Astrocyte of the spinal cord (primary cell): ENCODE results near the gene ROR2.
A peak's percentile ranks its signal among the peaks of the same experiment; 100 is the strongest.

Source experiments
- DNase-seq: peaks from one replicate; pipeline ENCODE4 v3.0.0; 2011; ENCODE audit warnings: low read depth, low spot score
- H3K4me3 ChIP-seq: 2 replicates; pipeline ENCODE4 v1.5.1; 2011; ENCODE audit warnings: low read depth, mild to moderate bottlenecking, low read length, moderate library complexity
- in situ Hi-C: cut with HindIII; loops from 2 replicates; pipeline ENCODE4 v1.10.0; 2017; ENCODE audit warnings: low sequenced_read_pairs
- TF ChIP-seq, protein P1 (sequence below): IDR thresholded peaks from 2 replicates; pipeline ENCODE4 v1.5.1; 2012; ENCODE audit warnings: low read depth, mild to moderate bottlenecking, low read length, inconsistent platforms

ROR2 gene

DNA sequence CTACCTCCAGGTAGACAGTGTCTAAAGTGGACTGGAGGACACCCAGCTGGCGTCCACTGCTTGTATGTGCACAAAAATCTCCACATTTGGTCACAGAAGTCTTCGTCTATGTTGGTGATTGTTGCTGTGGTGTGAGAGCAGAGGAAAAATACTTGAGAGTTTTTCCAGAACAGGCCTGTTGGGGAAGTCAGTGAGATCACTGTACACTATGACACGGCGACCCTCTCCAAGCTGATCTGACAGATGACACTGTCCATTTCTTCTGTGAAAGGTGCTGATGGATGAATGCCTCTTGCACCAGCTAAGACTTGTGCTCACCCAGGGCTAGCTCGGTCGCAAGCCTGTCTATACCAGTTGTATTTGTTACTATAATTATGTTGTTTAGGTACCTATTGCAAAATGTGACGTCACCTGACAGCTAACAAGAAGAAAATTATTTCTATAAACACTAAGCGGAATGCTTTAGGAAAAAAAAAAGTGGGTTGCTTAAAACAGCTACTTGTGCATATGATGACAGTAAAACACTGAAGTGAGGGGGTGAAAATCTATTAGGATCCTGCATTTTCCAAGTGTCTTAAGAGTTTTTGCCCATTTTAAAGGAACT is 142.3 kb downstream of the ROR2 start:
- no peak for DNase-seq
- H3K4me3 ChIP-seq: no peak overlapping the region
- in situ Hi-C loops: no loop called here
- TF ChIP-seq, protein P1, sequence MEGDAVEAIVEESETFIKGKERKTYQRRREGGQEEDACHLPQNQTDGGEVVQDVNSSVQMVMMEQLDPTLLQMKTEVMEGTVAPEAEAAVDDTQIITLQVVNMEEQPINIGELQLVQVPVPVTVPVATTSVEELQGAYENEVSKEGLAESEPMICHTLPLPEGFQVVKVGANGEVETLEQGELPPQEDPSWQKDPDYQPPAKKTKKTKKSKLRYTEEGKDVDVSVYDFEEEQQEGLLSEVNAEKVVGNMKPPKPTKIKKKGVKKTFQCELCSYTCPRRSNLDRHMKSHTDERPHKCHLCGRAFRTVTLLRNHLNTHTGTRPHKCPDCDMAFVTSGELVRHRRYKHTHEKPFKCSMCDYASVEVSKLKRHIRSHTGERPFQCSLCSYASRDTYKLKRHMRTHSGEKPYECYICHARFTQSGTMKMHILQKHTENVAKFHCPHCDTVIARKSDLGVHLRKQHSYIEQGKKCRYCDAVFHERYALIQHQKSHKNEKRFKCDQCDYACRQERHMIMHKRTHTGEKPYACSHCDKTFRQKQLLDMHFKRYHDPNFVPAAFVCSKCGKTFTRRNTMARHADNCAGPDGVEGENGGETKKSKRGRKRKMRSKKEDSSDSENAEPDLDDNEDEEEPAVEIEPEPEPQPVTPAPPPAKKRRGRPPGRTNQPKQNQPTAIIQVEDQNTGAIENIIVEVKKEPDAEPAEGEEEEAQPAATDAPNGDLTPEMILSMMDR: no peak

- TF ChIP-seq, protein P1: no peak
- no peak for DNase-seq
- in situ Hi-C loops: no loop called here
- H3K4me3 ChIP-seq: no peak overlapping the region
These were observed 145.0 kb downstream of the ROR2 start for GRCh38 chr9:91805031-91805430.

- DNase-seq: no peak
- TF ChIP-seq, protein P1: no peak
- in situ Hi-C loops: no loop called here
- H3K4me3 ChIP-seq: no peak overlapping the region
These were observed 145.9 kb downstream of the ROR2 start for GRCh38 chr9:91803970-91804752.

GRCh38 chr9:91803151-91803940 is 146.7 kb downstream of the ROR2 start:
- TF ChIP-seq, protein P1: no peak
- peak; percentile 40 for DNase-seq
- in situ Hi-C loops: no loop called here
- no peak overlapping the region for H3K4me3 ChIP-seq

- in situ Hi-C loops: no loop called here
- no peak for DNase-seq
These were observed 147.6 kb downstream of the ROR2 start for GRCh38 chr9:91802391-91802790.

GRCh38 chr9:91800473-91801030 is 149.5 kb downstream of the ROR2 start:
- H3K4me3 ChIP-seq: no peak overlapping the region
- TF ChIP-seq, protein P1: no peak
- in situ Hi-C loops: no loop called here
- no peak for DNase-seq

More at GRCh38 chr9:91802391-91802790, 147.6 kb downstream of the ROR2 start:
- TF ChIP-seq, protein P1: no peak
- H3K4me3 ChIP-seq: no peak overlapping the region
